H7 (cell line): ENCODE measurements around the gene ARHGAP20. TPM values are rescaled to one million over a fixed set of nuclear protein-coding genes. Genes with fewer than 3 reads are reported as not detected.

ENCODE experiments used
- DNase-seq: peaks from one replicate; pipeline ENCODE4 v3.0.0; 2012
- H3K27me3 ChIP-seq: 2 replicates; pipeline ENCODE4 v1.6.0; 2011; ENCODE audit warnings: mild to moderate bottlenecking, low read length; ENCODE audit not compliant: control insufficient read depth, insufficient read depth
- H3K36me3 ChIP-seq: replicated peaks from 2 replicates; pipeline ENCODE4 v1.5.1; 2011; ENCODE audit warnings: low read length; ENCODE audit not compliant: control insufficient read depth, insufficient read depth
- H3K4me3 ChIP-seq: 2 replicates; pipeline ENCODE4 v1.5.1; 2011; ENCODE audit warnings: low read depth, mild to moderate bottlenecking, control low read depth, low read length, moderate library complexity; ENCODE audit not compliant: insufficient read depth
- total RNA-seq: library from RNA; depleted of rRNA; stranded (reverse); fragments of >200 nt; shearing (Covaris generic); gene quantifications from 2 replicates; pipeline ENCODE4 v1.2.3, GENCODE V29; 2014; rRNA removed

ARHGAP20 gene
- 0.07 and 0.14 TPM in 2 replicates for total RNA-seq

GRCh38 chr11:110711776-110712658 is at the start of gene ARHGAP20:
Gene ARHGAP20, minus strand, starts transcription at chr11:110712437. Its CDS starts 206 bp downstream, at chr11:110712231.
- Histone ChIP-seq H3K27me3 (peaks cover 53% of the 10 kb centered on the region), H3K4me3 (peak within 1 kb of the TSS; percentile 56)
- peak; percentile 94 for DNase-seq

GRCh38 chr11:110761991-110762390 is 49.8 kb upstream of the ARHGAP20 start:
- no peak overlapping the region for H3K4me3 ChIP-seq
- H3K36me3 ChIP-seq, result no peaks in the 10 kb centered on the region
- DNase-seq, result no peak
- H3K27me3 ChIP-seq, result no peaks in the 10 kb centered on the region

More at GRCh38 chr11:110711776-110712658, at the start of gene ARHGAP20:
- no peaks in the 10 kb centered on the region for H3K36me3 ChIP-seq

DNA sequence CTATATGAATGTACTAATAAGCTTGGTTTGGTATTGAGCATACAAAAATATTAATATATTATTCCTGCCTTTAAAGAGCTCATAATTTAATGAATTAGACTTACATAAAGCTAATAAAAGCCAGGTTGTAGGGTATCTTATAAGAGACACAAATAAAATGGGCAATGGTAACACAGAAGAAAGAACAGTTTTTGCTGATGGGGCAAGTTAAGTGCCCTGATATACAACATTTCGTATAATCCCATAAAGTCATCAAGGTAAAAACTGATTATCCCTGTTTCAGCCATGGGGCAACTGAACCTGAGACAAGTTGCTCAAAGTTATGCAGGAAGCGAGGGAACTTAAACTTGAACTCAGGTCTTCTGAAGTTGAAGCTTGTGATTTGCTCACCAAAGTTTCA is 48.9 kb upstream of the ARHGAP20 start:
- DNase-seq, result no peak
- Histone ChIP-seq H3K4me3 (no peak overlapping the region), H3K36me3 (no peaks in the 10 kb centered on the region), H3K27me3 (no peaks in the 10 kb centered on the region)

DNA sequence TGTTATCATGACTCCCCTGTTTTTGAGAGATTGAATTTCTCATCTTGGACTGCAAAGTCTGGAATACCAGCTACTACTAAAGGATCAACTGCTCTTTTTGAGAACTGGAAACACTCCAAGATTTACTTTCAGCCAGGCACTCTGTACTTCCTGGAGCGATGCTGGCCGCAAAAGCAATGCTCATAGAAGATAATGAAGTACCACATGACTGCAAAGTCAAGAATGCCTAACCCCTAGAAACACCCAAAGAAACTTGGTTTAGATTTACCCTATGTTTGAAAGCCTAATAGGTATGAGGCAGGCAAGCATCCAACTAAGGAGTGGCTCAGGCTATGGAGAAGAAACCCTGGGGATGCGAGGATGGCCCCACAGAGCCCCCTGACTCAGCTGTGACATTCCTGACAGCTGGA is 47.7 kb upstream of the ARHGAP20 start:
- Histone ChIP-seq H3K36me3 (no peaks in the 10 kb centered on the region), H3K4me3 (no peak overlapping the region), H3K27me3 (no peaks in the 10 kb centered on the region)
- no peak for DNase-seq

DNA sequence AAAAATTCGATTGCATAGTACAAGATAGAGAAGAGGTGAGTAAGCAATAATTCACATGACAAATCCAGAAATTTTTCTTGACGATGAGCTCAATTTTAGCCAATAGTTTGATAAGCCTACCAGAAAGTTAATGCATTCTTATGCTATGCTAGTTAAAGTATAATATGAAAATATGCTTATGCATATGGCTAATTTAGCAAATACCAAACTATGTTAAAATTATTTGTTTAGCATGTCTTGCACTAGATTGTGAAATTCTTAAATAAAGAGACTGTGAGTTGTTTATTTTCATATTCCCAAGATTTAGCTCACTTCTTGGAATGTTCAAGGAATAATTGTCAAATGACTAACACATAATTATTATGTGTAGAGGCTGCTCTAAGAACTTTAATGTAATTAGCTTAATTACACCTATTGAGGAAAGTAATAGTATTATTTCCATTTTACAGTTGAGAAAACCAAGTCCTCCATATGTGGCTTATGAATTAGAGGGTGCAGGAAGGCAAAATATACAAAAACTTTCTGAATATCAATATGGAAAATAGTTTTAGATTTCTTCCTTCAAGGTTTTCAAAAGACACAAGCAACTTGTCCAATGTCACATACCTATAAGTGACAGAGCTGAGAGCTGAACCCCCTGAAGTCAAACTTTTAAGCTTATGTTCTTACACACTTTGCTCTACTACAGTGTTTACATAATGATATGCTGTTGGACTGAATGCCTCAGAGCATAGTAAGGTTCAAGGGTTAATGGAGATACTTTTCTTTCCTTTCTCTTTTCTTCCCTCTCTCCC is 45.9 kb upstream of the ARHGAP20 start:
- no peak for DNase-seq

DNA sequence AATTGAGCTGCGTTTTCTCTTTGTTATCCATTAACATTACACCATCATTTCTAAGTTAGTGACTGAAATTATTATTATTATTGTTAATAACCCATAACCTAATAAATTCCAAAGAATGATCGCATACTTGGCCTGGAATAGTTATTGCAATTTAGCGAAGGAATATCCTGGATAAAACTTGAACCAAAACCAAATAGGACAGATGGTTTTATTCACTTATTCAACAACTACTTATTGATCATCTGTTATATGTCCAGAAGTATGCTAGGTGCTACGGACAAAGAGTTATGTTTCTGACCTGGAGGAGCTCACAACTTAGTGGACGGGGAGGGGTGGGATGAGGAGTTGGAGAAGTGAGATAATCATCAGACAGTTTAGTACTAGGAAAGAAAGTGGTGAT is 44.8 kb upstream of the ARHGAP20 start:
- Histone ChIP-seq H3K4me3 (no peak overlapping the region), H3K36me3 (no peaks in the 10 kb centered on the region)
- no peak for DNase-seq

More for the DNA sequence above, 45.9 kb upstream of the ARHGAP20 start:
- Histone ChIP-seq H3K27me3 (no peaks in the 10 kb centered on the region), H3K4me3 (no peak overlapping the region), H3K36me3 (no peaks in the 10 kb centered on the region)

DNA sequence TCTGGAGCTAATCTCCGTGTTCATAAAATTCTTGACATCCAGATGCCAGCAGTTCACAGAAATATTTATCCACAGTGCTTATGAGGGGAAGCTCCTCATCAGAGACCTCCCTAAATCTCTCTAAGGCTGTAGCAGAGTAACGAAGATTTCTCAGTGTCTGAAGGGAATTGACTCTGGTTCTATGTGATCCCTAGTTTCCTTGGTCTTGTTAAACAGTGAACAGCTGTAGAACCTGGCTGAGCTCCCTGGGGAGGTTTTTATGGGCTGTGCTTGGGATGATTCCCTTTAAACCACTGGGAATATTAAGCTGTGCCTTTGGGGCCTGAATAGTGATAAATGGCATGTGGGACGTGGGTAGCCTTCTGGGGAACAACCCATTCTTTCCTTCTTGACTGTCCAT is 43.7 kb upstream of the ARHGAP20 start:
- Histone ChIP-seq H3K4me3 (no peak overlapping the region), H3K27me3 (no peaks in the 10 kb centered on the region), H3K36me3 (no peaks in the 10 kb centered on the region)
- DNase-seq, result no peak

More for the DNA sequence above, 44.8 kb upstream of the ARHGAP20 start:
- no peaks in the 10 kb centered on the region for H3K27me3 ChIP-seq

DNA sequence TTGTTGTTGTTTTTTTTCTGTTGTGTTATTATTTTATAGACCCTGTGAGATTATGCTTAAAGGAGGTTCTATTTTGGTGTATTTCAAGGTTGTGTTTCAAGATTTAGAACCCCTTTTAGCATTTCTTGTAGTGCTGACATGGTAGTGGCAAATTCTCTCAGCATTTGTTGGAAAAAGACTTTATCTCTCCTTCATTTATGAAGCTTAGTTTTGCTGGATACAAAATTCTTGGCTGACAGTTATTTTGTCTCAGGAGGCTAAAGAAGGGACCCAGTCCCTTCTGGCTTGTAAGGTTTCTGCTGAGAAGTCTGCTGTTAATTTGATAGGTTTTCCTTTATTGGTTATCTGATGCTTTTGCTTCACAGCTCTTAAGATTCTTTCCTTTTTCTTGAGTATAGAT is 40.7 kb upstream of the ARHGAP20 start:
- DNase-seq, result no peak
- Histone ChIP-seq H3K4me3 (no peak overlapping the region), H3K36me3 (no peaks in the 10 kb centered on the region), H3K27me3 (no peaks in the 10 kb centered on the region)

- Histone ChIP-seq H3K36me3 (no peaks in the 10 kb centered on the region), H3K4me3 (no peak overlapping the region)
- DNase-seq, result no peak
Measured at GRCh38 chr11:110750100-110750499, 37.9 kb upstream of the ARHGAP20 start.

GRCh38 chr11:110747531-110747930 is 35.3 kb upstream of the ARHGAP20 start:
- H3K4me3 ChIP-seq, result no peak overlapping the region
- H3K36me3 ChIP-seq, result no peaks in the 10 kb centered on the region
- H3K27me3 ChIP-seq, result no peaks in the 10 kb centered on the region
- no peak for DNase-seq

More at GRCh38 chr11:110750100-110750499, 37.9 kb upstream of the ARHGAP20 start:
- H3K27me3 ChIP-seq, result no peaks in the 10 kb centered on the region

GRCh38 chr11:110738641-110739040 is 26.4 kb upstream of the ARHGAP20 start:
- Histone ChIP-seq H3K4me3 (no peak overlapping the region), H3K27me3 (no peaks in the 10 kb centered on the region), H3K36me3 (no peaks in the 10 kb centered on the region)
- no peak for DNase-seq

- Histone ChIP-seq H3K4me3 (no peak overlapping the region), H3K27me3 (no peaks in the 10 kb centered on the region), H3K36me3 (no peaks in the 10 kb centered on the region)
- DNase-seq, result no peak
Measured at GRCh38 chr11:110737593-110737992, 25.4 kb upstream of the ARHGAP20 start.

DNA sequence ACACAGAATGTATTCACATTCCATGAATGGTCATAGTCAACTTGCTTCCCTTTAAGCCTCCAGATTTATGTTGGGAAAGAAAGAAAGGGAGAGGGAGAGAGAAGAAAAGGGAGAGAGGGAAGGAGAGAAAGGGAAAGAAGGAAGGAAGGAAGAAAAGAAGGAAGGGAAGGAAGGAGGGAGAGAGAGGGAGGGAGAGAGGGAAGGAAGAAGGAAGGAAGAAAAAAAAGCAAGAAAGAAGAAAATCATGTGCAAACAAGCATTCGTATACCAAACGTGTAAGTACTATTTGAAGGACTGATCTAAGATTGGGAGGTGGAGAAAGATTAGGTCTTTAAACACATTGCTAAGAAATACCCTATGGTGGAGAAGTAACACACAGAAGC is 23.9 kb upstream of the ARHGAP20 start:
- Histone ChIP-seq H3K36me3 (no peaks in the 10 kb centered on the region), H3K4me3 (no peak overlapping the region), H3K27me3 (no peaks in the 10 kb centered on the region)
- no peak for DNase-seq

DNA sequence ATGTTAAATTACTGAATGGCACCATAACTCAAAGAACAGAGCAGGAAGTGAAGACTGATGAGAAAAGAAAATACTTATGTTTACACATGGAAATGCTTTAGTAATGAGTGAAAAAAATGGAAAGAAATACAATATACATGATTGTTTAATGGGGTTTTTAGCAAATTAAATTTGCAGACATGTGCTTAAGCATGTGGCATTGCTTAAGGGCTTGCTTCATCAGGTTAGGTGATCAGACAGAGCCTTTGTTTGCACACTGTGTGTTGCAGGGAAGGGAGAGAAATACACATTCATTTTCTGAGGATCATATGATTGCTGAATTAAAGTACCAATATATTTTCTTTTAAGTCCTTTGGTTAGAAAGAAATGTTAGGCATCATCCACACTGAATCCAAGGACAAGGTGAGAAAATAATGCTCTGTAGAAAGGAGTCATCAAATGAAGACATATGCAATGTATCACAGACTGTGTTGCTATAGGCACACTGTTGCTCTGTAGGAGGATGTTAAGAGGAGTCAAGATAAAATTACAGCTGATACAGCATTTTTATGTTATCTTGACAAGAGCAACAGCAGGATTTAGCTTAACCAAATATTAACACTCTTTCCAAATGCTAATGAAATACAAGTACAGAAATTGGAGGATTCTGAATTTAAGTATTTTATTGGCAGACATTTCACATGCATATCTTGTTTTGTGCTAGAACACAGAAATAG is 23.4 kb upstream of the ARHGAP20 start:
- no peak for DNase-seq
- Histone ChIP-seq H3K4me3 (no peak overlapping the region), H3K27me3 (no peaks in the 10 kb centered on the region), H3K36me3 (no peaks in the 10 kb centered on the region)
